Activated CD4-positive, alpha-beta T cell treated with anti-CD3 and anti-CD28 coated beads, Interleukin-10, Interleukin-2, amounts not matched to agents 100 ng/mL and 50 ng/mL, durations not matched to agents 16 hours and 8 hours (primary cell): ENCODE results near the gene TUBB1.
"Not testable (repeated sequence)": the region's sequence is repeated elsewhere in the genome, so short reads cannot be mapped to it uniquely, and the experiment has no call there.

Experiments used
- DNase-seq: peaks from one replicate; pipeline ENCODE4 v3.0.0-alpha.2; 2020

The TUBB1 gene

GRCh38 chr20:59006864-59007664, 12.2 kb upstream of the TUBB1 start, which contains the start of gene CTSZ:
Gene CTSZ (minus strand): TSS chr20:59007254. CDS start chr20:59007128, 126 bp downstream.
- peak; percentile 46 for DNase-seq

- no peak for DNase-seq
Observed at GRCh38 chr20:59007665-59008511, 11.3 kb upstream of the TUBB1 start.

- DNase-seq, result no peak
Observed at GRCh38 chr20:59008715-59009336, 10.4 kb upstream of the TUBB1 start.

GRCh38 chr20:59010321-59010994, 8.8 kb upstream of the TUBB1 start:
- DNase-seq, result no peak

- no peak for DNase-seq
Observed at GRCh38 chr20:59010995-59011873, 8.0 kb upstream of the TUBB1 start.

- not testable (repeated sequence) for DNase-seq
Observed at GRCh38 chr20:59011874-59012157, 7.4 kb upstream of the TUBB1 start.

GRCh38 chr20:59013031-59013951, 5.9 kb upstream of the TUBB1 start:
- DNase-seq, result no peak

GRCh38 chr20:59013959-59014608, 5.1 kb upstream of the TUBB1 start:
- DNase-seq, result peak; percentile 13

- no peak for DNase-seq
Observed at GRCh38 chr20:59014680-59015389, 4.4 kb upstream of the TUBB1 start.

GRCh38 chr20:59015411-59015810, 3.8 kb upstream of the TUBB1 start:
- DNase-seq, result no peak

- DNase-seq, result no peak
Observed at GRCh38 chr20:59015812-59016711, 3.2 kb upstream of the TUBB1 start.

GRCh38 chr20:59016795-59017492, 2.3 kb upstream of the TUBB1 start:
- peak; percentile 21 for DNase-seq

- no peak for DNase-seq
Observed at GRCh38 chr20:59017493-59018231, 1.6 kb upstream of the TUBB1 start.

GRCh38 chr20:59018817-59019216, 412 bp upstream of the TUBB1 start:
- DNase-seq, result no peak

GRCh38 chr20:59020938-59021551, 1.8 kb downstream of the TUBB1 start:
- no peak for DNase-seq

- DNase-seq, result no peak
Observed at GRCh38 chr20:59022754-59023153, 3.5 kb downstream of the TUBB1 start.

GRCh38 chr20:59023616-59024015, 4.4 kb downstream of the TUBB1 start:
- no peak for DNase-seq
